ENCODE measurements around the gene CARD16. TPM values are rescaled to one million over a fixed set of nuclear protein-coding genes. Genes with fewer than 3 reads are reported as not detected.
"Not testable (repeated sequence)": the region's sequence is repeated elsewhere in the genome, so short reads cannot be mapped to it uniquely, and the experiment has no call there.

CARD16 gene
- total RNA-seq, 1 experiment from 2014 or later: 26.8 TPM

GRCh38 chr11:105049481-105049880 is 4.3 kb upstream of the CARD16 start:
- DNase-seq (ENCODE audit: low spot score): no peak

GRCh38 chr11:105046898-105047579 is 1.9 kb upstream of the CARD16 start:
- peak; percentile 91 for DNase-seq (ENCODE audit: low spot score)

- DNase-seq (ENCODE audit: low spot score): no peak
Observed at GRCh38 chr11:105045676-105046296, 651 bp upstream of the CARD16 start.

GRCh38 chr11:105042178-105042577 is 3.0 kb downstream of the CARD16 start:
- DNase-seq (ENCODE audit: low spot score): no peak

DNA sequence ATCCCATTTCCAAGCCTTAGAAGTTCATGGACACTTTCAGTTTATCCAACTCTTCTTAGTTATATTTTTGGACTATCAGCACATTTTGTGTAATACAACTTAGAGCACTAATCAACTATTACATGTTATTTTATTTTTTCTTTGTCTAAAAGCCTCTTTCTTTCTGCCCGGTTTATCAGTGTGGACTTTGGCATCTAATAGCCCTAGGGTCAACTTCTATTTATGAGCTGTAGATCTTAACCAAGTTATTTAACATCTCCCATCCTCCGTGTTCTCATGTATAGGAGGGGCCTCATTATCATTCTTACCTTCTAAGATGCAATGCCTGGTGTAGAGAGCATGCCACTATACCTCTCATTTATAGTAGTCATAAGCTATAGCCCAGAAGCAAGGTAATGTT is 4.4 kb downstream of the CARD16 start:
- no peak for DNase-seq (ENCODE audit: low spot score)

DNA sequence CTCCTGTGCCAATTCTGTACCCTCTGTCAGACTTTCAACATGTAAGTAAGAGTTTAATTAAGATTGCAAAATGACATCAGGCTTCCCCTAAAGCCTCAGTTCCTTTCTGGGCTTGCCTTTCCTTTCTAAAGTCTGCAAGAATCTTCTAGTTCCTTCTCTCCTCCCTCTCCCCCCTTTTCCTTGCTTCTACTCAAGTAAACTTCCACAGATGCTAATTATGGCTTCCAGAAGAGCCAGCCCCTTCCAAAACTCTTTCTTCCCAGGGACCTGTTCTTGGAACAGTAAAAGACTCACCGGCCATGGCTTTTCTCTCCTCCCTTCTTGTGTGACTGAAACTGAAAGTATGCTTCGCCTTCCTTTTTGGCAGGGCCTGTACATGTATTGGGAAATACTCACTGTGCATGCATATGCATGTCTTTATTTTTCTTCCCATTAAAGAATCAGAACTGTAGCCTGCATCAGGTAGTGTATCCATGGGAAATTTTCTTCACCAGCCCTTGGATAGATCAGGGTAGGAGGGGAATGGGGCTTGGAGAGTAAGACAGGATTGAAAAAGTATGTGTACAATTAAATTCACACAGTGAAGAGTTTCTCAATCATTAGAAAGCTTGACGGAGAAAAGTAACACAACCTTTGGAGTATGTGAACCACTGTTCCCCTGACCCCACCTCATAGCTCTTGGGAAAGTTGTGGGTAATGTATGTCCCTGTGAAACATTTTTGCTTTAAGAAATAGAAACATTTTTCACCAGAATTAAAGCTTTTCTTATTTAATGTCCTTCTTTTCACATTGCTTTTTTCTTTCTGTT is 10.1 kb downstream of the CARD16 start, which contains the start of gene CASP1:
TSS of gene CASP1 (minus strand) at position 332 of the 808 bp plus-strand sequence. CDS start at position 301, 31 bp downstream.
- no peak for DNase-seq (ENCODE audit: low spot score)

DNA sequence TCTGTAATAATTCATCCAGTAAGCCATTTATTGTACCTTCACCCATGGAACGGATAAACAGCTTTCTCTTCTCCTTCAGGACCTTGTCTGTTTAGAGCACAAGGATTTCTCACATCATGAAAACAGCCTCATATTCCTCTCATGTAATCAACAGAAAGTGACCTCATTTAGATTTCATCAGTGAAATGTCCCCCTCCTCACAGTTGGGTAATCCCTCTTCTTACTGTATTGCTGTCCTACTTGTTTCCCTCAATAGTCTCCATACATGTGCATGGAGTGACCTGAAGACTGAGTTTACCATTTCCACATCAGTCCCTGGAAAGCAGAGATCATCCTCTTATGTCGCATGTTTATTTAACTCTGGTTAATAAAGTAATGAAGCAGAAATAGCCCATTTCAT is 10.7 kb downstream of the CARD16 start:
- DNase-seq (ENCODE audit: low spot score): not testable (repeated sequence)

GRCh38 chr11:105033781-105034180 is 11.4 kb downstream of the CARD16 start:
- DNase-seq (ENCODE audit: low spot score): no peak

GRCh38 chr11:105033343-105033742 is 11.8 kb downstream of the CARD16 start:
- no peak for DNase-seq (ENCODE audit: low spot score)

- no peak for DNase-seq (ENCODE audit: low spot score)
Observed at GRCh38 chr11:105032495-105032894, 12.6 kb downstream of the CARD16 start.

GRCh38 chr11:105027678-105028077 is 17.5 kb downstream of the CARD16 start:
- DNase-seq (ENCODE audit: low spot score): no peak

GRCh38 chr11:105024394-105024793 is 20.7 kb downstream of the CARD16 start:
- DNase-seq (ENCODE audit: low spot score): no peak

DNA sequence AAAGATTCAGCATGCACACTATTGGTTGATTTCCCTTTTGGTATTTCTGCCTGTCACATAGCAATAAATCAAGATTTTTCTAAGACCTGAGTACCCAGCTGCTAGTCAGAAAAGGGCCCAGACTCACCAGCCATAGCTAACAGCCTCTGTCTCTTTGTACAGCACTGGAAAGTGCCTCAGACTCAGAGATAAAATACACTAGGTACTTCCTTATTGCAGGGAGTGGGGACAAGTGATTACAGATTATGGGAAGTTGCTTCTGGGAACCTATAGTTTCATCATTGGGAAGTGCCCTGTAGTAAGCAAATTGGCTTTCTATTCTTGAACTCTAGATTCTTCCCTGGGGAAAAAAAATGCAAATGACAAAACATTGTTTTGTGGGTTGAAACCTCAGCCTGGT is 22.1 kb downstream of the CARD16 start, which contains the start of gene CASP5:
TSS of gene CASP5 (minus strand) at position 166 of the 400 bp plus-strand sequence. CDS start at position 134, 32 bp downstream.
- DNase-seq (ENCODE audit: low spot score): no peak

DNA sequence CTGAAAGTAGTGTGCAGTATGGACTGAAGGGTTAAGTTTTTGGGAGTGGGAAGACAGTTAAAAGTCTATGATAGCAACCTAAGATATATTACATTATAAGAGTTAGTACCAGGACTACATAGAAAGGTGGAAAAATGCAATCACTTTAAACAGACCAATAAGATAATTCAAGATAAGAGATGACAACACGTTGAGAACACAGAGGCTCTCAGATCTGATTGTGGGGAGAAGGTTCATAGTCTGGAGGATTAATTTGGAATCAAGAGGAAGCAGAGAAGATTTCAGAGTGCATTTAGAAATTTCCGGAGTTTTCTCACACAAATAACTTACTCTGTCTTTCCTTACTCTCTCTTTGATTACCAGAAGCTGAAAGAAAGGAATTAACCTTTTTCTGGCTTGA is 22.6 kb downstream of the CARD16 start:
- no peak for DNase-seq (ENCODE audit: low spot score)

- no peak for DNase-seq (ENCODE audit: low spot score)
Observed at GRCh38 chr11:105007463-105007862, 37.7 kb downstream of the CARD16 start.

DNA sequence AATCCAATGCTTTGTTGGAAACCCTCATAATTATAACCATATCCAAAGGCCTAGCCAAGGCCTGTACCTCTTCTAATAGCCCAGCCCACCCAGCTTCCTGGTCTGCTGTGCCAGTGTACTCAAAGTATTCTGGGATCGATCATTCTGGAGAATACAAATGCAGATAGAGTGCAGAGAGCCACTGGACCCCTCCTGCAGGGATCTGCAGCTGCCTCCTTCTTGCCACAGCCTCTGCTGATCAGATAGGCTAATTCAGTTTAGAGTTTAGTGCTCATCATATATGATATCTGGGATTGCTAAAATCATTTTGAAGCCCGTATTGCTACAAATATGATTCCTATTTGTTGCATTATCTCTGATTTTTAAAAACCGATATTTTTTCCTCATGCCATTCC is 39.7 kb downstream of the CARD16 start:
- no peak for DNase-seq (ENCODE audit: low spot score)

DNA sequence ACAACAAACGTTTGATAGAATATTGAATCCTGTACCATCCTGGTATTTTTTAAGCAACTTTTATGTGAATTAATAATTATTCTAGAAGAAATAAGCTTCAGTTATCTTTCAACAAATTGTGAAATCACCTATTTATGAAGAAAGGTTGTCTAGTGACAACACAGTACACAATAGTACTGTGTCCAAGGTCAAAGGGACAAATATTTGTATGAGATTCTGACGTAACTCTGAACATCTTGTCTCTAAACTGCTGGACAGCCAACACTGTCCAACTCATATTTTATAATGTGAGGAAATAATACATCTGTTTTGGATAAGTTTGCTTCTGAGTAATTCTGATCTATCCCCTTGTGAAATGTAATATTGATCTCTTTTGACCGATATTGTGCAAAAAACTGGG is 41.1 kb downstream of the CARD16 start:
- DNase-seq (ENCODE audit: low spot score): no peak

DNA sequence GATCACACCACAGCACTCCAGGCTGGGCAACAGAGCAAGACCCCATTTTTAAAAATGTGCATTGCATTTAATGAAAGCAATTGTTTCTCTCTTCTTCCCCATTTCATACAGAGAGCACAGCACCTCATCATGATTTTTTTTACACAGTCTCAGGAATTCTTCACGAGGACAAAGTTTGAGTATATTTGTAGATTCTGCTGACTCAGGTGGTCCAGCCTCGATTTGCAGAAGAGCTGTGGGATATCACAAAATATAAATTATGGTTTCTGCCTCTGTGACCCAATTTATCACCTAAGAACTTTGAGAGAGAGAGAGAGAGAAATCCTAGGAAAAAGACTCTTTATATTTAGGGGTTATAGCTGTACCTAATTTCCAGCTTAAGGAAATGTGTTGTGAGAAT is 42.0 kb downstream of the CARD16 start:
- no peak for DNase-seq (ENCODE audit: low spot score)

GRCh38 chr11:105000797-105001196 is 44.3 kb downstream of the CARD16 start:
- DNase-seq (ENCODE audit: low spot score): no peak

DNA sequence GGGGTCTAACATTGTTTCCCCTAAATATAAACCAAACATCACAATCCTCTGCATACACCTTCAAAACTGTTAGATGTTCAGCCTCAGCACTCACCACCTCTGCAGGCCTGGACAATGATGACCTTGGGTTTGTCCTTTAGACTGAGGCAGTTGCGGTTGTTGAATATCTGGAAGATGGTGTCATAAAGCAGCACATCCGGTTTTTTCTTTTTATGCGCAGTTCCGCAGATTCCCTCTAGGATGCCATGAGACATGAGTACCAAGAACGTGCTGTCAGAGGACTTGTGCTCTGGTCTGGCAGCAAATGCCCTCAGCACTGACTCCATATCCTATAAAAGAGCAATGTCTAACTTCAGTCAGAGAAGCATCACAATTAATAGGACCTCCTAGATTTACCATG is 45.0 kb downstream of the CARD16 start:
- peak; percentile 54 for DNase-seq (ENCODE audit: low spot score)

- DNase-seq (ENCODE audit: low spot score): no peak
Observed at GRCh38 chr11:104999721-105000120, 45.4 kb downstream of the CARD16 start.

GRCh38 chr11:104997288-104997687 is 47.8 kb downstream of the CARD16 start:
- peak; percentile 35 for DNase-seq (ENCODE audit: low spot score)

- DNase-seq (ENCODE audit: low spot score): no peak
Observed at GRCh38 chr11:104995001-104995408, 50.1 kb downstream of the CARD16 start.
